Tibial nerve (tissue), 4 donors: ENCODE measurements around the gene SFXN4.

Experiments used
- CTCF ChIP-seq, 5 experiments: fragments of 200-600 bp in 3 of 5; fragments of 450-650 bp in 2 of 5; sonication (generic) in 3 of 5; IDR thresholded peaks; one replicate each; pipeline ENCODE4 v1.5.1; 2016 to 2019; ENCODE audit warnings: antibody characterized with exemption in 5 of 5, mild to moderate bottlenecking in 3 of 5, moderate library complexity in 2 of 5
- EP300 ChIP-seq, 2 donors: sonication (generic); formaldehyde crosslinking; IDR thresholded peaks; one replicate each; pipeline ENCODE4 v1.6.1; 2017; ENCODE audit warnings: antibody characterized with exemption in 2 of 2, mild to moderate bottlenecking in 1 of 2
- POLR2A ChIP-seq, 2 donors: fragments of 450-650 bp; IDR thresholded peaks; one replicate each; pipeline ENCODE4 v1.6.1; 2017; ENCODE audit warnings: antibody characterized with exemption in 2 of 2, mild to moderate bottlenecking in 2 of 2, moderate library complexity in 2 of 2

DNA sequence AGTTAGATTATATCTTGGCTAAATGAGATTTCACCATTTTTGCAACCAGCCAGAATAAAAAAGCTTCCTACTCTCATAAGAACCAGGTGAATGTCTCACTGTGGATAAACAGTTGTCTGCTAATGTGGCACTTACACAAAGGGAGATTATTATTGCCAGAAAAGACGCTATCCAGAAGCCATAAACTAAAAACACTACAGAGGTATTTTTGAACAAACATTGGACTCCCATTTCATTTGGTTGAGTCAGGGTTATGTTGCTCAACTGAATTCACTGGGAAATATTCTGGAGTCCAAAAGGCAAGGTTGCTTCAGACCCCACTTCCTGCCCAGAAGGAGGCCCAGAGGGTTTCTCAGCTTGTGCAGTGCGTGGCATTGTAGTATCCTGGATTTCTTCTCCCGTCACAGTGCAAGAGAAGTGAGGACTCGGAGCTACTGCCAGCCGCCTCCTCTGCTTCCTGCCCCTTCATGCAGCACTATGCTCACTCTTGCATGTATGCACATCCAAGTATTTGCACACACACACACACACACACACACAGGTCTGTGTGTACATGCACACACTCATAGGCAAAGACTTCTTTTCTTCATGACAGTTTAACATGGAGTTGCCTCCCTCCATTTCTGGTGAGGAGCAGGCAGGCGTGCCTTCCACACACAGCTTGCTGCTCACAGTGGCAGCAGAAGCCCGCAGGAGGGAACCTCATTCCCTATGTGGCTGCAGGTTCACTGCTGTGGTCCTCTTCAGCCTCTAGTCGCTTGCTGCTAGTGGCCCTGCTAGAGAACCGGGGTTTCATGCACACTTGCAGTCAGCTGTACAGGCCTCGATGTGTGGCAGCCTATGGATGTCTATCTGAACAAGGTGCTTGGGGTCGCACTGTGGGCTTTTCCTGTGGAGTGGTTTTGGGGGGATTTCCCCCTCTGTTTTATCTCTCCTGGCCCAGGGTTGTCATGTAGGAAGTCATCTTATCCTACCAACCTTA is 51.5 kb downstream of the SFXN4 start:
- TF ChIP-seq POLR2A (IDR thresholded peaks at IDR 0.05) (no peak), CTCF (IDR thresholded peaks at IDR 0.05) (no peak), EP300 (IDR thresholded peaks at IDR 0.05) (peak in 1 of 2 donors; percentile 18)
